GM12872 (cell line): ENCODE results near the gene MIA2.

Experiments used
- TF ChIP-seq, protein P1 (sequence below): IDR thresholded peaks from 3 replicates; pipeline ENCODE4 v1.5.1; 2011; ENCODE audit warnings: low read depth, mild to moderate bottlenecking, low read length, moderate library complexity; ENCODE audit not compliant: insufficient read depth

Gene MIA2

GRCh38 chr14:39265033-39265432 lies 31.3 kb downstream of the MIA2 start:
- TF ChIP-seq, protein P1, sequence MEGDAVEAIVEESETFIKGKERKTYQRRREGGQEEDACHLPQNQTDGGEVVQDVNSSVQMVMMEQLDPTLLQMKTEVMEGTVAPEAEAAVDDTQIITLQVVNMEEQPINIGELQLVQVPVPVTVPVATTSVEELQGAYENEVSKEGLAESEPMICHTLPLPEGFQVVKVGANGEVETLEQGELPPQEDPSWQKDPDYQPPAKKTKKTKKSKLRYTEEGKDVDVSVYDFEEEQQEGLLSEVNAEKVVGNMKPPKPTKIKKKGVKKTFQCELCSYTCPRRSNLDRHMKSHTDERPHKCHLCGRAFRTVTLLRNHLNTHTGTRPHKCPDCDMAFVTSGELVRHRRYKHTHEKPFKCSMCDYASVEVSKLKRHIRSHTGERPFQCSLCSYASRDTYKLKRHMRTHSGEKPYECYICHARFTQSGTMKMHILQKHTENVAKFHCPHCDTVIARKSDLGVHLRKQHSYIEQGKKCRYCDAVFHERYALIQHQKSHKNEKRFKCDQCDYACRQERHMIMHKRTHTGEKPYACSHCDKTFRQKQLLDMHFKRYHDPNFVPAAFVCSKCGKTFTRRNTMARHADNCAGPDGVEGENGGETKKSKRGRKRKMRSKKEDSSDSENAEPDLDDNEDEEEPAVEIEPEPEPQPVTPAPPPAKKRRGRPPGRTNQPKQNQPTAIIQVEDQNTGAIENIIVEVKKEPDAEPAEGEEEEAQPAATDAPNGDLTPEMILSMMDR: no peak

DNA sequence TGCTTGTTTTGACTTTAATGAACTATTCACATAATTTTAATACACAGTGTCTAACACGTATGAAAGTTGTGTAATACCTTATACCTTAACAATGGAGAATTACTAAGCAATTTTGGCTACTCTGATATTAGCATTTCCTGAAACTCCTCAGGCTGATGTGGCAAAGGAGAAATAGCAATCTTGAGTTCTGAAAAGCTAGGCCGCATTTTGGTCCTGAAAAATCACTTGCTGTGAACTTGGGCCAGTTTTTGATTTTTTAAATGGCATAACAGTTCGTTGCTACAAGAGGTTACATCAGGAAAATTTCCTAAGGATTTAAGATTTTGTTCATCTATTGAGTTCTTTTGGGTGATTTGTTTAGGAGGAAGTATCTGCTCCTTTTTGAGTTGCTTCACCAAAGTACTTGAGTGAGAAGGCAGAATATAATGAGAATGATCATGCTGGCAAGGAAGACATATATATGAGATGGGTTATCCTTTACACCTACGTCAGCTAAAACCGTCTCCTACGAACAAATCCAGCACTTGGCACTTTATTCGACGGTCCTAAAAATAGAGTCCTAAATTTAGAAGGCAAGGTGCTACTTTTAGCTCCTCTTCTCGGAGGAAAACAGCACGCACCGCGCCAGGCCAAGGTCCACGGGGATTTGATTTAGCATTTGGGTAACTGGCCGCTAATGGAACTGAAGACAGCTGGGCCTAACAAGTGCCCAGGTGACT lies 32.2 kb downstream of the MIA2 start:
- TF ChIP-seq, protein P1: no peak

DNA sequence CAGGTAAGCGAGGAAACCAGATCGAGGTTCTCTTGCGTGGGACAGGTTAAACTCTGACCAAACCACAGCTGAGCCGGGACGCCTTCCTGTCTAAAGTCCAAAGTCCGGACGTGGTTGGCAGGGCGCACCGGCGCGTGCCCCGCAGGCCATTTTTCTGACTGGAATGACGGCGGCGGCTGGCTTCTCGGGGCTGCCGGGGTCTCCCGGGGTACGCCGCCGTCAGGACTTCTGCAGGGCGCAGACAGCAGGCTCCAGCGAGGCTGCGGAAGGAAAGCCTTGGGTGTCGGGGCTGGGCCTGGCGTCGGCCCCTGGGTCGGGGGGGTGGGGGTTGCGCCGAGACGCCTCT lies 32.8 kb downstream of the MIA2 start:
- TF ChIP-seq, protein P1: no peak

GRCh38 chr14:39266871-39267607 lies 33.3 kb downstream of the MIA2 start:
- TF ChIP-seq, protein P1: no peak

DNA sequence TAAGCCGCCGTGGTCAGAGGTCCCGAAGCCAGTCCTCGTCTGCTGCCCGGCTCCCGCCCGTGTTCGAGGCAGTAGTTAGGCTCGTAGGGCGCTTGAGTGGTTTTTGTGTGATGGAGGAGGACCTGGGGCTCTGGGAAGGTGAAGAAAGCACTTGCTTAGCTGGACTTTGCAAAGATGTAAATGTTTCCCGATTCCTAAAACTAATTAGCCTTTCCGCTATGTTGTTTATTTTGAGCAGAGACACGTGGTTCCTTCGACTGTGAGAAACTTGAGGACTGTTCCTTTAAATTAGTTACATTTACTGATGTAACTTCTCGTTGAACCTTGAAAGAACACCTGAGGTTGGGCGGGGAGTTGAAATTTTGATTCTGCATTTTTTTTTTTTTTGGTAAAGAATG lies 33.9 kb downstream of the MIA2 start:
- TF ChIP-seq, protein P1: no peak

DNA sequence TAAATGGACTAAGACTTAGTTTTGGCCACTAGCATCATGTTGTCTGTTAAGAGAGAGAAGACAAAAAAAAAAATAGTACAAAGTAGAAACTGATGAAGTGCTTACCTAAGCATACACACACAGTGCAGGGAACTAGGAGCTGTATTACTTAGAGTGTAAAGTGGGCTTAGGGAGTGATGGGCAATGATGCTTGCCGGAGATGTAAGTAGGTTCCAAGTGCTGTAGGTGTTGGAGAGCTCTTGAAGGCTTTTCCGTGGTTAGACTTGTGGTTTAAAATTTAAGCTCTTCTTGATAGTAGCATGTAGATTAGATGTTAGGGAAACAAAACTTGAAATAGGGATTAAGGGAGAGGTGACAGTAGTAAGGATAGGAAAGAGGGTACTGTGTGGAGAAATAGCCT lies 34.7 kb downstream of the MIA2 start:
- TF ChIP-seq, protein P1: no peak

DNA sequence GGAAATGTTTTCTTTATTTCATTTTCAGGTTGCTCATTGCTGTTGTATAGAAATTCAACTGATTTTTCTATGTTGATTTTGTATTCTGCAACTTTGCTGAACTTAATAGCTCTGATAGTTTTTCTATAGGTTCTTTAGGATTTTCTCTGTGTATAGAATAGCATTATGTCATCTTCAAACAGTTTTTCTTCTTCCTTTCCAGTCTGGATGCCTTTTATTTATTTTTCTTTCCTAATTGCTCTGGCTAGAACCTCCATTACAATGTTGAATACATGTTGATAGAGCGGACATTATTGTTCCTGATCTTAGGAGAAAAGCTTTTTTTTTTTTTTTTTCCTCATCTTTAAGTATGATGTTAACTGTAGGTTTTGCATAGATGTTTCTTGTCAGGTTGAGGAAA lies 39.2 kb downstream of the MIA2 start:
- TF ChIP-seq, protein P1: no peak
